Fibroblast of lung (primary cell): ENCODE results near the gene PKP1.

Experiments used
- EZH2 ChIP-seq: IDR thresholded peaks from 2 replicates; pipeline ENCODE4 v1.5.1; 2012; ENCODE audit warnings: low read length, control low read depth, mild to moderate bottlenecking; ENCODE audit errors: missing control alignments
- TF ChIP-seq, protein P1 (sequence below), 2 donors: IDR thresholded peaks in 1 of 2; conservative IDR thresholded peaks in 1 of 2; 1 replicate in 1 of 2; 2 replicates in 1 of 2; pipeline ENCODE4 v1.5.1; 2011 to 2012; ENCODE audit warnings: low read length in 2 of 2, control low read depth in 1 of 2, inconsistent platforms in 1 of 2, low read depth in 1 of 2, mild to moderate bottlenecking in 1 of 2

DNA sequence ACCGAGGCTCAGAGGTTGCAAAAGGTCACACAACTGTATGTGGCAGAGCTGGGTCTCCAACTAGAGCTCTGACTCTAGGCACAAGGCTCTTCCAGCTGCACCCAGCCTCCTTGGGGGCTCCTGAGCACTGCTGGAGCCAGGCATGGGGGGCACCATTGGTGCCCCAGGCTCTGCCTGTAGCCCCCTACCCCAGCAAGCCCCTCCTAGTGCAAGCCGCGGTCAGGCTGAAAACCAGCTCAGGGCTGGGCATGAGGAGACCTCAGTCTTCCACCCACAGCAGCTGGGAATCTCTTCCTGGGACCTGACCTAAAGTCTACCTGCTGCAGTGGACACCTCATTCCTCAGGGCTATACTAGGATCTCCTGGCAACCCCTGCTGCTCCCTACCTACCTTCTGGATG is 79.6 kb downstream of the PKP1 start:
- TF ChIP-seq, protein P1, sequence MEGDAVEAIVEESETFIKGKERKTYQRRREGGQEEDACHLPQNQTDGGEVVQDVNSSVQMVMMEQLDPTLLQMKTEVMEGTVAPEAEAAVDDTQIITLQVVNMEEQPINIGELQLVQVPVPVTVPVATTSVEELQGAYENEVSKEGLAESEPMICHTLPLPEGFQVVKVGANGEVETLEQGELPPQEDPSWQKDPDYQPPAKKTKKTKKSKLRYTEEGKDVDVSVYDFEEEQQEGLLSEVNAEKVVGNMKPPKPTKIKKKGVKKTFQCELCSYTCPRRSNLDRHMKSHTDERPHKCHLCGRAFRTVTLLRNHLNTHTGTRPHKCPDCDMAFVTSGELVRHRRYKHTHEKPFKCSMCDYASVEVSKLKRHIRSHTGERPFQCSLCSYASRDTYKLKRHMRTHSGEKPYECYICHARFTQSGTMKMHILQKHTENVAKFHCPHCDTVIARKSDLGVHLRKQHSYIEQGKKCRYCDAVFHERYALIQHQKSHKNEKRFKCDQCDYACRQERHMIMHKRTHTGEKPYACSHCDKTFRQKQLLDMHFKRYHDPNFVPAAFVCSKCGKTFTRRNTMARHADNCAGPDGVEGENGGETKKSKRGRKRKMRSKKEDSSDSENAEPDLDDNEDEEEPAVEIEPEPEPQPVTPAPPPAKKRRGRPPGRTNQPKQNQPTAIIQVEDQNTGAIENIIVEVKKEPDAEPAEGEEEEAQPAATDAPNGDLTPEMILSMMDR (conservative IDR thresholded peaks at IDR 0.05 in 1 of 2, IDR thresholded peaks at IDR 0.05 in 1 of 2; ENCODE audit: low read depth in 1 of 2, low read length in 2 of 2) = no peak
- TF ChIP-seq EZH2 = no peak
